ENCODE data around the gene ERF. TPM values are rescaled to one million over a fixed set of nuclear protein-coding genes. Genes with fewer than 3 reads are reported as not detected.

The ERF gene
- total and polyA plus RNA-seq, 2 of the 8 experiments (the other 6 are each of a cell fraction or from before 2014, with no cell fraction given), result 43.7 to 62.7 TPM

- TF ChIP-seq, protein P1, sequence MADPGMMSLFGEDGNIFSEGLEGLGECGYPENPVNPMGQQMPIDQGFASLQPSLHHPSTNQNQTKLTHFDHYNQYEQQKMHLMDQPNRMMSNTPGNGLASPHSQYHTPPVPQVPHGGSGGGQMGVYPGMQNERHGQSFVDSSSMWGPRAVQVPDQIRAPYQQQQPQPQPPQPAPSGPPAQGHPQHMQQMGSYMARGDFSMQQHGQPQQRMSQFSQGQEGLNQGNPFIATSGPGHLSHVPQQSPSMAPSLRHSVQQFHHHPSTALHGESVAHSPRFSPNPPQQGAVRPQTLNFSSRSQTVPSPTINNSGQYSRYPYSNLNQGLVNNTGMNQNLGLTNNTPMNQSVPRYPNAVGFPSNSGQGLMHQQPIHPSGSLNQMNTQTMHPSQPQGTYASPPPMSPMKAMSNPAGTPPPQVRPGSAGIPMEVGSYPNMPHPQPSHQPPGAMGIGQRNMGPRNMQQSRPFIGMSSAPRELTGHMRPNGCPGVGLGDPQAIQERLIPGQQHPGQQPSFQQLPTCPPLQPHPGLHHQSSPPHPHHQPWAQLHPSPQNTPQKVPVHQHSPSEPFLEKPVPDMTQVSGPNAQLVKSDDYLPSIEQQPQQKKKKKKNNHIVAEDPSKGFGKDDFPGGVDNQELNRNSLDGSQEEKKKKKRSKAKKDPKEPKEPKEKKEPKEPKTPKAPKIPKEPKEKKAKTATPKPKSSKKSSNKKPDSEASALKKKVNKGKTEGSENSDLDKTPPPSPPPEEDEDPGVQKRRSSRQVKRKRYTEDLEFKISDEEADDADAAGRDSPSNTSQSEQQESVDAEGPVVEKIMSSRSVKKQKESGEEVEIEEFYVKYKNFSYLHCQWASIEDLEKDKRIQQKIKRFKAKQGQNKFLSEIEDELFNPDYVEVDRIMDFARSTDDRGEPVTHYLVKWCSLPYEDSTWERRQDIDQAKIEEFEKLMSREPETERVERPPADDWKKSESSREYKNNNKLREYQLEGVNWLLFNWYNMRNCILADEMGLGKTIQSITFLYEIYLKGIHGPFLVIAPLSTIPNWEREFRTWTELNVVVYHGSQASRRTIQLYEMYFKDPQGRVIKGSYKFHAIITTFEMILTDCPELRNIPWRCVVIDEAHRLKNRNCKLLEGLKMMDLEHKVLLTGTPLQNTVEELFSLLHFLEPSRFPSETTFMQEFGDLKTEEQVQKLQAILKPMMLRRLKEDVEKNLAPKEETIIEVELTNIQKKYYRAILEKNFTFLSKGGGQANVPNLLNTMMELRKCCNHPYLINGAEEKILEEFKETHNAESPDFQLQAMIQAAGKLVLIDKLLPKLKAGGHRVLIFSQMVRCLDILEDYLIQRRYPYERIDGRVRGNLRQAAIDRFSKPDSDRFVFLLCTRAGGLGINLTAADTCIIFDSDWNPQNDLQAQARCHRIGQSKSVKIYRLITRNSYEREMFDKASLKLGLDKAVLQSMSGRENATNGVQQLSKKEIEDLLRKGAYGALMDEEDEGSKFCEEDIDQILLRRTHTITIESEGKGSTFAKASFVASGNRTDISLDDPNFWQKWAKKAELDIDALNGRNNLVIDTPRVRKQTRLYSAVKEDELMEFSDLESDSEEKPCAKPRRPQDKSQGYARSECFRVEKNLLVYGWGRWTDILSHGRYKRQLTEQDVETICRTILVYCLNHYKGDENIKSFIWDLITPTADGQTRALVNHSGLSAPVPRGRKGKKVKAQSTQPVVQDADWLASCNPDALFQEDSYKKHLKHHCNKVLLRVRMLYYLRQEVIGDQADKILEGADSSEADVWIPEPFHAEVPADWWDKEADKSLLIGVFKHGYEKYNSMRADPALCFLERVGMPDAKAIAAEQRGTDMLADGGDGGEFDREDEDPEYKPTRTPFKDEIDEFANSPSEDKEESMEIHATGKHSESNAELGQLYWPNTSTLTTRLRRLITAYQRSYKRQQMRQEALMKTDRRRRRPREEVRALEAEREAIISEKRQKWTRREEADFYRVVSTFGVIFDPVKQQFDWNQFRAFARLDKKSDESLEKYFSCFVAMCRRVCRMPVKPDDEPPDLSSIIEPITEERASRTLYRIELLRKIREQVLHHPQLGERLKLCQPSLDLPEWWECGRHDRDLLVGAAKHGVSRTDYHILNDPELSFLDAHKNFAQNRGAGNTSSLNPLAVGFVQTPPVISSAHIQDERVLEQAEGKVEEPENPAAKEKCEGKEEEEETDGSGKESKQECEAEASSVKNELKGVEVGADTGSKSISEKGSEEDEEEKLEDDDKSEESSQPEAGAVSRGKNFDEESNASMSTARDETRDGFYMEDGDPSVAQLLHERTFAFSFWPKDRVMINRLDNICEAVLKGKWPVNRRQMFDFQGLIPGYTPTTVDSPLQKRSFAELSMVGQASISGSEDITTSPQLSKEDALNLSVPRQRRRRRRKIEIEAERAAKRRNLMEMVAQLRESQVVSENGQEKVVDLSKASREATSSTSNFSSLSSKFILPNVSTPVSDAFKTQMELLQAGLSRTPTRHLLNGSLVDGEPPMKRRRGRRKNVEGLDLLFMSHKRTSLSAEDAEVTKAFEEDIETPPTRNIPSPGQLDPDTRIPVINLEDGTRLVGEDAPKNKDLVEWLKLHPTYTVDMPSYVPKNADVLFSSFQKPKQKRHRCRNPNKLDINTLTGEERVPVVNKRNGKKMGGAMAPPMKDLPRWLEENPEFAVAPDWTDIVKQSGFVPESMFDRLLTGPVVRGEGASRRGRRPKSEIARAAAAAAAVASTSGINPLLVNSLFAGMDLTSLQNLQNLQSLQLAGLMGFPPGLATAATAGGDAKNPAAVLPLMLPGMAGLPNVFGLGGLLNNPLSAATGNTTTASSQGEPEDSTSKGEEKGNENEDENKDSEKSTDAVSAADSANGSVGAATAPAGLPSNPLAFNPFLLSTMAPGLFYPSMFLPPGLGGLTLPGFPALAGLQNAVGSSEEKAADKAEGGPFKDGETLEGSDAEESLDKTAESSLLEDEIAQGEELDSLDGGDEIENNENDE (IDR thresholded peaks at IDR 0.05; ENCODE audit: insufficient replicate concordance, low read length), result no peak
- no peak for TF ChIP-seq FOSL1 (IDR thresholded peaks at IDR 0.05; ENCODE audit: insufficient read depth, low read depth, low read length)
- TF ChIP-seq KDM4A (IDR thresholded peaks at IDR 0.05; ENCODE audit: low read depth, low read length, severe bottlenecking), result no peak
- no peak for TF ChIP-seq CTBP2 (IDR thresholded peaks at IDR 0.05; ENCODE audit: borderline replicate concordance, insufficient read depth, insufficient read length, low read length)
Measured at GRCh38 chr19:42233678-42234292, 21.1 kb downstream of the ERF start (continued).
